Vagina (tissue), 2 donors: ENCODE measurements around the gene MMP28.

Experiments used
- POLR2A ChIP-seq, 2 donors: fragments of 450-650 bp; IDR thresholded peaks; one replicate each; pipeline ENCODE4 v1.6.1; 2017; ENCODE audit warnings: antibody characterized with exemption in 2 of 2, mild to moderate bottlenecking in 2 of 2, moderate library complexity in 2 of 2
- POLR2AphosphoS5 ChIP-seq, 2 donors: sonication (generic); formaldehyde crosslinking; IDR thresholded peaks; one replicate each; pipeline ENCODE4 v1.9.0; 2017; ENCODE audit warnings: antibody characterized with exemption in 2 of 2, mild to moderate bottlenecking in 2 of 2, low read depth in 1 of 2; ENCODE audit not compliant: insufficient read depth in 1 of 2
- TF ChIP-seq, protein P1 (sequence below), 3 experiments: fragments of 450-650 bp in 2 of 3; fragments of 200-600 bp in 1 of 3; sonication (generic) in 1 of 3; IDR thresholded peaks; one replicate each; pipeline ENCODE4 v1.5.1; 2017 to 2019; ENCODE audit warnings: antibody characterized with exemption in 3 of 3, mild to moderate bottlenecking in 2 of 3, moderate library complexity in 2 of 3

- TF ChIP-seq, protein P1, sequence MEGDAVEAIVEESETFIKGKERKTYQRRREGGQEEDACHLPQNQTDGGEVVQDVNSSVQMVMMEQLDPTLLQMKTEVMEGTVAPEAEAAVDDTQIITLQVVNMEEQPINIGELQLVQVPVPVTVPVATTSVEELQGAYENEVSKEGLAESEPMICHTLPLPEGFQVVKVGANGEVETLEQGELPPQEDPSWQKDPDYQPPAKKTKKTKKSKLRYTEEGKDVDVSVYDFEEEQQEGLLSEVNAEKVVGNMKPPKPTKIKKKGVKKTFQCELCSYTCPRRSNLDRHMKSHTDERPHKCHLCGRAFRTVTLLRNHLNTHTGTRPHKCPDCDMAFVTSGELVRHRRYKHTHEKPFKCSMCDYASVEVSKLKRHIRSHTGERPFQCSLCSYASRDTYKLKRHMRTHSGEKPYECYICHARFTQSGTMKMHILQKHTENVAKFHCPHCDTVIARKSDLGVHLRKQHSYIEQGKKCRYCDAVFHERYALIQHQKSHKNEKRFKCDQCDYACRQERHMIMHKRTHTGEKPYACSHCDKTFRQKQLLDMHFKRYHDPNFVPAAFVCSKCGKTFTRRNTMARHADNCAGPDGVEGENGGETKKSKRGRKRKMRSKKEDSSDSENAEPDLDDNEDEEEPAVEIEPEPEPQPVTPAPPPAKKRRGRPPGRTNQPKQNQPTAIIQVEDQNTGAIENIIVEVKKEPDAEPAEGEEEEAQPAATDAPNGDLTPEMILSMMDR (IDR thresholded peaks at IDR 0.05) = no peak
- no peak for TF ChIP-seq POLR2AphosphoS5 (IDR thresholded peaks at IDR 0.05; ENCODE audit: insufficient read depth in 1 of 2, low read depth in 1 of 2)
- no peak for TF ChIP-seq POLR2A (IDR thresholded peaks at IDR 0.05)
Measured at GRCh38 chr17:35819455-35819854, 24.0 kb upstream of the MMP28 start.
